ENCODE measurements around the gene PPY. TPM values are rescaled to one million over a fixed set of nuclear protein-coding genes. Genes with fewer than 3 reads are reported as not detected.

Gene PPY
- total RNA-seq, 2 experiments from 2014 or later = not detected

DNA sequence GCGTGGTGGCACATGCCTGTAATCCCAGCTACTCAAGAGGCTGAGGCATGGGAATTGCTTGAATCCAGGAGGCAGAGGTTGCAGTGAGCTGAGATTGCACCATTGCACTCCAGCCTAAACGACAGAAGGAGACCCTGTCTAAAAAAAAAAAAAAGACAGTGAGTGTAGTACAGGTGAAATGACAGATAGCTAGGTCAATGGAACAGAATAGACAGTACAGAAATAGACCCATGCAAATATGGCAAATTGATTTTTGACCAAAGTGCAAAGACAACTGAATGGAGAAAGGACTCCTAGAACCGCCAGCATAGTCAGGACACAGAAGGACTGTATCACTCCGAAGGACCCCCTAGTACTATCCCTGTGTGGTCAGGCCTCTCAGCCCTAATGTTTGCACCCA lies 28.1 kb upstream of the PPY start:
- no peaks in the 10 kb centered on the region for H3K36me3 ChIP-seq (ENCODE audit: insufficient read depth, low read length)
- POLR2A ChIA-PET = no interaction called here
- no peaks in the 10 kb centered on the region for H3K9me3 ChIP-seq (ENCODE audit: control insufficient read depth in 1 of 2, insufficient read depth in 1 of 2, low read length in 2 of 2)
- H3K4me1 ChIP-seq (ENCODE audit: insufficient read depth, low read length) = no peaks in the 10 kb centered on the region
- H3K4me3 ChIP-seq (ENCODE audit: low read length) = no peak overlapping the region
- ATAC-seq (ENCODE audit: poor library complexity) (no peak), DNase-seq (no peak)
- H3K27ac Mint-ChIP-seq = no peak overlapping the region
- CTCF ChIA-PET = interaction anchor here (0.7 to 1.2 kb wide), 2 partner anchors 17 to 26 kb away, joined by 3 to 7 read pairs; no protein-coding TSS in a partner anchor
- H3K4me3 Mint-ChIP-seq = no peak overlapping the region
- TF ChIP-seq, protein P1, sequence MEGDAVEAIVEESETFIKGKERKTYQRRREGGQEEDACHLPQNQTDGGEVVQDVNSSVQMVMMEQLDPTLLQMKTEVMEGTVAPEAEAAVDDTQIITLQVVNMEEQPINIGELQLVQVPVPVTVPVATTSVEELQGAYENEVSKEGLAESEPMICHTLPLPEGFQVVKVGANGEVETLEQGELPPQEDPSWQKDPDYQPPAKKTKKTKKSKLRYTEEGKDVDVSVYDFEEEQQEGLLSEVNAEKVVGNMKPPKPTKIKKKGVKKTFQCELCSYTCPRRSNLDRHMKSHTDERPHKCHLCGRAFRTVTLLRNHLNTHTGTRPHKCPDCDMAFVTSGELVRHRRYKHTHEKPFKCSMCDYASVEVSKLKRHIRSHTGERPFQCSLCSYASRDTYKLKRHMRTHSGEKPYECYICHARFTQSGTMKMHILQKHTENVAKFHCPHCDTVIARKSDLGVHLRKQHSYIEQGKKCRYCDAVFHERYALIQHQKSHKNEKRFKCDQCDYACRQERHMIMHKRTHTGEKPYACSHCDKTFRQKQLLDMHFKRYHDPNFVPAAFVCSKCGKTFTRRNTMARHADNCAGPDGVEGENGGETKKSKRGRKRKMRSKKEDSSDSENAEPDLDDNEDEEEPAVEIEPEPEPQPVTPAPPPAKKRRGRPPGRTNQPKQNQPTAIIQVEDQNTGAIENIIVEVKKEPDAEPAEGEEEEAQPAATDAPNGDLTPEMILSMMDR (IDR thresholded peaks at IDR 0.05) = no peak
- H3K4me1 Mint-ChIP-seq (ENCODE audit: low read depth) = peaks cover 5% of the 10 kb centered on the region
- no peaks in the 10 kb centered on the region for H3K36me3 Mint-ChIP-seq (ENCODE audit: low read depth)
- no peaks in the 10 kb centered on the region for H3K9me3 Mint-ChIP-seq
- no peaks in the 10 kb centered on the region for H3K27me3 ChIP-seq (ENCODE audit: control insufficient read depth in 1 of 2, insufficient read depth in 2 of 2, low read length in 2 of 2)
- H3K27ac ChIP-seq (ENCODE audit: low read depth in 1 of 2, low read length in 2 of 2) = no peak overlapping the region
- peaks cover 24% of the 10 kb centered on the region for H3K27me3 Mint-ChIP-seq
- intact Hi-C loops (cut with DNase I, micrococcal nuclease) = no loop called here

GRCh38 chr17:43967251-43967875 lies 25.1 kb upstream of the PPY start:
- H3K27me3 ChIP-seq (ENCODE audit: control insufficient read depth in 1 of 2, insufficient read depth in 2 of 2, low read length in 2 of 2) = peaks cover 0 to 3% of the 10 kb centered on the region in 2 experiments
- ATAC-seq (ENCODE audit: poor library complexity) (no peak), DNase-seq (no peak)
- no peaks in the 10 kb centered on the region for H3K4me1 ChIP-seq (ENCODE audit: insufficient read depth, low read length)
- H3K27ac ChIP-seq (ENCODE audit: low read depth in 1 of 2, low read length in 2 of 2) = no peak overlapping the region
- ChIA-PET CTCF (no interaction called here), POLR2A (no interaction called here)
- TF ChIP-seq, protein P1 (IDR thresholded peaks at IDR 0.05) = no peak
- no peaks in the 10 kb centered on the region for H3K36me3 ChIP-seq (ENCODE audit: insufficient read depth, low read length)
- H3K4me3 ChIP-seq (ENCODE audit: low read length) = no peak overlapping the region
- no peak overlapping the region for H3K4me3 Mint-ChIP-seq
- no peak overlapping the region for H3K27ac Mint-ChIP-seq
- no peaks in the 10 kb centered on the region for H3K36me3 Mint-ChIP-seq (ENCODE audit: low read depth)
- no peaks in the 10 kb centered on the region for H3K9me3 Mint-ChIP-seq
- H3K9me3 ChIP-seq (ENCODE audit: control insufficient read depth in 1 of 2, insufficient read depth in 1 of 2, low read length in 2 of 2) = no peaks in the 10 kb centered on the region
- intact Hi-C loops (cut with DNase I, micrococcal nuclease) = no loop called here
- peaks cover 5% of the 10 kb centered on the region for H3K4me1 Mint-ChIP-seq (ENCODE audit: low read depth)
- H3K27me3 Mint-ChIP-seq = peaks cover 14% of the 10 kb centered on the region

DNA sequence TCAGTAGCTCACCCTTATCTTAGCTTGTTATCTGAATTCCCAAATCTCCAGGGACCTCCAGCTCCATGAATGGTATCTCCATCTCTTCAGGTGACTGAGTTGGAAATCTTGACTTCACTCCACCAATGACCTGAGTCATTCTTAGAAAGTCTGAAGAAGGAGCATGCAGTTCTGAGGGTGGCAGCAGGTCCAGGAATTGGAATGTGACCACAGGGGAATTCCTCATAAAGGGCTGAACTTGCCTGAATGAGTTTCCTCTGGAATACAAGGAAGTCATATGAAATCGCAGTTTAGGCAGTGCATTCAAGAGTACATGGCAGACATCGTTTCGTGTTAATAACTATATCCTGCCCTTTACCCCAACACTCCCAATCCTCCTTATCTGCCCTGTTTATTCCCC lies 24.0 kb upstream of the PPY start:
- Mint-ChIP-seq H3K4me1 (ENCODE audit: low read depth) (peaks cover under 1% of the 10 kb centered on the region), H3K36me3 (ENCODE audit: low read depth) (no peaks in the 10 kb centered on the region), H3K27me3 (peaks cover 15% of the 10 kb centered on the region), H3K9me3 (no peaks in the 10 kb centered on the region), H3K4me3 (no peak overlapping the region), H3K27ac (no peak overlapping the region)
- ChIA-PET POLR2A (no interaction called here), CTCF (no interaction called here)
- Histone ChIP-seq H3K27me3 (ENCODE audit: control insufficient read depth in 1 of 2, insufficient read depth in 2 of 2, low read length in 2 of 2) (peaks cover 0 to 3% of the 10 kb centered on the region in 2 experiments), H3K4me3 (ENCODE audit: low read length) (no peak overlapping the region), H3K27ac (ENCODE audit: low read depth in 1 of 2, low read length in 2 of 2) (no peak overlapping the region), H3K4me1 (ENCODE audit: insufficient read depth, low read length) (no peaks in the 10 kb centered on the region), H3K9me3 (ENCODE audit: control insufficient read depth in 1 of 2, insufficient read depth in 1 of 2, low read length in 2 of 2) (no peaks in the 10 kb centered on the region), H3K36me3 (ENCODE audit: insufficient read depth, low read length) (no peaks in the 10 kb centered on the region)
- TF ChIP-seq, protein P1 (IDR thresholded peaks at IDR 0.05) = no peak
- ATAC-seq (ENCODE audit: poor library complexity) (no peak), DNase-seq (no peak)
- intact Hi-C loops (cut with DNase I, micrococcal nuclease) = no loop called here
